HG02623 (cell line): ENCODE measurements around the gene AKR1A1.
"Not testable (repeated sequence)": the region's sequence is repeated elsewhere in the genome, so short reads cannot be mapped to it uniquely, and the experiment has no call there.

Source experiments
- ATAC-seq: cut with Tn5 transposase; IDR thresholded peaks from one replicate; pipeline ENCODE4 v1.9.1; 2021; ENCODE audit warnings: moderate library complexity; ENCODE audit not compliant: unreplicated experiment

The AKR1A1 gene

GRCh38 chr1:45550401-45551351 lies at the start of gene AKR1A1:
AKR1A1 (plus strand) TSS chr1:45550826; CDS start chr1:45561795, 10,969 bp downstream.
- peak; percentile 88 for ATAC-seq

GRCh38 chr1:45501505-45501859 lies 49.1 kb upstream of the AKR1A1 start:
- ATAC-seq: no peak

- ATAC-seq: no peak
Observed at GRCh38 chr1:45503462-45504360, 46.9 kb upstream of the AKR1A1 start.

GRCh38 chr1:45507195-45507594 lies 43.4 kb upstream of the AKR1A1 start:
- ATAC-seq: no peak

DNA sequence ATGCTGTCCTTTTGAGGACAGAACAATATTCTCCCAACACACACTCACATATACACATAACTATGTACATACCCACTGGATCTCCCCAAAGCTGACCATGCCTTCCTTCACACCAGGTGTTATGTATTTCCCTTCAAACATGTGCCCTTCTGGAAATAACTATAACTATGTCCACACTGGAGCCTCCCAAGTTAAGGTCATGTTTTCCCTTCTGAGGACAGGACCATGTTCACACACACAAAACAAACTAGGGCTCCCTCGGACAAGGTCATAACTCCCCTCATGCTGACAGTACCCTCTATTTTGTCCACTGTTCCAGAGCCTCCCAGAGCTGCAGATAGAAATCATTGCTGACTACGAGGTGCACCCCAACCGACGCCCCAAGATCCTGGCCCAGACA lies 42.7 kb upstream of the AKR1A1 start:
- no peak for ATAC-seq

GRCh38 chr1:45508295-45509151 lies 42.1 kb upstream of the AKR1A1 start:
- no peak for ATAC-seq

DNA sequence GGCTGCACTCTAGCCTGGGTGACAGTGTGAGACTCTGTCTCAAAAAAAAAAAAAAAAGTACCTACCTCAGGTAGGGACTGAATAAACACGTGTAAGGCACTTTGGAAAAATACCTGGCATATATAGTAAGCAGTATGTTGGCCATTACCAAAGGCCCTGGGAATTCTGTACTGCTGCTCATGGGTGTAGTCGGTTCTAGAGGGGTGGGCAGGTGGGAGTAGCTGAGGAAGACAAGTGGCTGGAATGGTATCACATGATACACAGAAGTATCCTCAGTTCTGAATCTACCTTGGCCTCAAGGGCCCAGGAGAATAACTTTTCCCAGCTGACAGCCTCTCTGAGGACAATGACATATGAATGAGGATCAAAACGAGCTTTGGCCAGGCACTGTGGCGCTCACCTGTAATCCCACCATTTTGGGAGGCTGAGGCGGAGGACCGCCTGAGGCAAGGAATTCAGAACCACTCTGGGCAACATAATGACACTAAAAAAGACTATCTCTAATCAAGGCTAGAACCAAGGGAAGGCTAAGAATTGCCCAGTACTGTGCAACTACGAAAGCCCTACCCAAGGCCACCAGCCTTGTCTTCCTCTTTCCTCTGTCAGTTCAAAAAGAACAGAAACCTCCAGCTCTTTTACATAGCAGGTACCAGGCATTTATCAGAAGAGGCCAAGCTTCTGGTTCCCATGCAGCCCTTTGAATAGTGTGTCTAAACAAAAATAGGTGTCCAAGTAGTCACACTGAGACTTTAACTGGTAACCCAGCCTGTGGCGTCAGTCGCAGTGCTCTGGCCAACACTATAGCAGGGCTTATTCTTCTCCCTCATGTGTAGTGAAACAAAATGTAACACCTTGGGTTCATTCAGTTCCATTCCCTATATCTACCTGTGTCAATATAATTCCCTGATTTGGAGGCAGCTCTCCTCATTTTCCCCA lies 40.3 kb upstream of the AKR1A1 start:
- no peak for ATAC-seq

DNA sequence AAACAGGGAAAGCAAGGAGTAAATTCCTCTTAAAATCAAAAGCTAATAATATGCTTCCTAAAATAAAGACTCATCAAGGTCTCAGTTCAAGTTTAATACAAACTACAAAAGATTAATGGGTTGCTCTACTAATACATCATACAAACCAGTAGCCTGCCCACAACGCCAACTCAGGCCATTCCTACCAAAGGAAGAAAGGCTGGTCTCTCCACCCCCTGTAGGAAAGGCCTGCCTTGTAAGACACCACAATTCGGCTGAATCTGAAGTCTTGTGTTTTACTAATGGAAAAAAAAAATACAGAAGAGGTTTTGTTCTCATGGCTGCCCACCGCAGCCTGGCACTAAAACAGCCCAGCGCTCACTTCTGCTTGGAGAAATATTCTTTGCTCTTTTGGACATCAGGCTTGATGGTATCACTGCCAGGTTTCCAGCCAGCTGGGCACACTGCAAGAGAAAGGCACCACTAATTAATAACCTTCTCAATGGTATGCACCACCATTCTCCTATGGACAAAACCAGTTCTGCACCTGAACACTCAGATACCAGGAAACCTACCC lies 39.6 kb upstream of the AKR1A1 start:
- no peak for ATAC-seq

DNA sequence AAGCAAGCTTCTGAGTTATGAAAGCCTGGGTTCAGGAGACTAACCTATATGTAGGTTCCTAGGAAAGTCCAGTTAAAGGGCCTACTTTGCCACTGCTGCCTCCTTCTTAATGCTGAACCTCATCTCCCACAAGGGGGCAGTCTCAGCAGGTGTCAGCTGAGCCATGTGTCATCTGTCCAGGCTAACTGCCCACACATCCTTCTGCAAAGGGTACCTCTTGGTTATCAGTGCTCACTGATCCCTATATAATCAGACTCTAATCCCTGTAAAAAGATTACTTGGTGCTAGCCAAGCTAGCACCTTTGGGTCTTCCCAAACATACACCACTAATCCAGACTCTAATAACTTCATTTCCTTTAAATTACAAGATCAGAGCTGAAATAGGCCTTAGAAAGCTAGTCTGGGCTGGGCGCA lies 38.0 kb upstream of the AKR1A1 start:
- no peak for ATAC-seq

DNA sequence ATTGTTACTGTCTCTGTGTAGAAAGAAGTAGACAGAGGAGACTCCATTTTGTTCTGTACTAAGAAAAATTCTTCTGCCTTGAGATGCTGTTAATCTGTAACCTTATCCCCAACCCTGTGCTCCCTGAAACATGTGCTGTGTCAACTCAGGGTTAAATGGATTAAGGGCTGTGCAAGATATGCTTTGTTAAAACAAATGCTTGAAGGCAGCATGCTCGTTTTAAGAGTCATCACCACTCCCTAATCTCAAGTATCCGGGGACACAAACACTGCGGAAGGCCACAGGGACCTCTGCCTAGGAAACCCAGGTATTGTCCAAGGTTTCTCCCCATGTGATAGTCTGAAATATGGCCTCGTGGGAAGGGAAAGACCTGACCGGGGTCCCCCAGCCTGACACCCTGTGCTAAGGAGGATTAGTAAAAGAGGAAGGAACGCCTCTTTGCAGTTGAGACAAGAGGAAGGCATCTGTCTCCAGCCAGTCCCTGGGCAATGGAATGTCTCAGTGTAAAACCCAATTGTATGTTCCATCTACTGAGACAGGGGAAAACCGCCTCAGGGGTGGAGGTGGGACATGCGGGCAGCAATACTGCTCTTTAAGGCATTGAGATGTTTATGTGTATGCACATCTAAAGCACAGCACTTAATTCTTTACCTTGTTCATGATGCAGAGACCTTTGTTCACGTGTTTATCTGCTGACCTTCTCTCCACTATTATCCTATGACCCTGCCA lies 36.9 kb upstream of the AKR1A1 start:
- not testable (repeated sequence) for ATAC-seq

GRCh38 chr1:45516036-45516435 lies 34.6 kb upstream of the AKR1A1 start:
- no peak for ATAC-seq

GRCh38 chr1:45516465-45516864 lies 34.2 kb upstream of the AKR1A1 start:
- ATAC-seq: no peak

- not testable (repeated sequence) for ATAC-seq
Observed at GRCh38 chr1:45518366-45518765, 32.3 kb upstream of the AKR1A1 start.

DNA sequence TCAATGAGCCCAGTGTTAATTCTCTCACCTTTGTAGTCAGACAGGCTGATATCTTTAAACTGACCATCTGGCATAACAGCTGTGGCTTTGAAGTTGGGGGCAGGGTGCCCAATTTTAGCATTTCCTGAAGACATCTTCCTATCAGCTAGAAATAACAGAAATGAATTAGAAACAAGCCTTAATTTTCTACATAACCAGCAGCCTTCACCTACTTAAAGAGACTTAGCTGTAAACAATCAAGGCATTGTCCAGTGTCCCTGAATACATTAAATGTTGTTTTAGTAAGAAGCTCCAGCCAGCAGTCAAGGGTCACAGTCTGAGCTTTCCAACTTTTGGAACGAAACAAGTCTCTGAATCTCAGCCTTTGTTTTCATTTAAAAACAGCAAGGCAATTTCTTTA lies 31.7 kb upstream of the AKR1A1 start:
- ATAC-seq: no peak

- ATAC-seq: not testable (repeated sequence)
Observed at GRCh38 chr1:45519774-45520173, 30.9 kb upstream of the AKR1A1 start.

DNA sequence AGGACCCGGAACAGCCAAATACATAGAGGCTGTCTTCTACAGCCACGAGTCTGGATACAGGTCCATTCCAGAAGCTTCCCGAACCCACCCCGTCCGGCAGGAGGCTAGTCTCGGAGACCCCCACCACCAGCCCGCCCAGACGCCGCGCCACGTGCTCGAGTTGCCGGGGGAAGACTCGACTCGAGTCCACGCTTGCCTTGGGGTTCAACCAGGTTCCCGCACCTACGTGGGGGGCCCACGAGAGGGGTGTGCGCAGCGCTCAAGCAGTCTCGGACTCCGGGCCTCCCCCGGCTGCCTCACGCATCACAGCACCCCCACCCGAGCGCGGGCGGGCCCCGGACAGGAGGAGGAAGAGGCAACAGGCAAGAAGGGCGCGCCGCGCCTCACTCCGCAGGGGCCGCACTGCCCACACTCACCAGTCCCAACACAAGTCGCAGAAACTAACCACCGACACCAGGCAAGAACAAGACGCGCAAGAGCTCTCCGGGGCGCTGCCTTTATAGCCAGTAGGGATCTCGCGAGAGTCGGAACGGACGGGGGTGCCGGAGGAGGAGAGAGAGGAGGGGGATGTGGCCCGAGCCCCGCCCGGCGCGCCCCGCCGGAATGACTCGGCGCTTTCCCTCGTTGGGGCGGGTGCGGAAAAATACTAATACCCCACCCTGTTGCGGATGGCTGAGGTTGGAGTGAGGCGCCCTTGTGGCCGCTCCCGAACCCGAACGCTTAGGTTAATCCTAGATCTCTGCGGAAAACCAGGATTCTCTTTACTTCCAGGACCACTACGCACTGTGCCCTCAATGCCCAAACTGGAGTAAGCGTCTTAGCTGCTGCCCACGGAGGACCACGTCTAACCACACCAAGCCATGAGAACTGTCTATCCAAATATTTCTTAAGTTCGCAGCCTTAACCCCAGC lies 29.0 kb upstream of the AKR1A1 start, which contains the start of gene PRDX1:
PRDX1 (minus strand) TSS at position 472 of the 911 bp plus-strand sequence. CDS start 2,841 bp downstream, outside the sequence.
- ATAC-seq: peak; percentile 81

DNA sequence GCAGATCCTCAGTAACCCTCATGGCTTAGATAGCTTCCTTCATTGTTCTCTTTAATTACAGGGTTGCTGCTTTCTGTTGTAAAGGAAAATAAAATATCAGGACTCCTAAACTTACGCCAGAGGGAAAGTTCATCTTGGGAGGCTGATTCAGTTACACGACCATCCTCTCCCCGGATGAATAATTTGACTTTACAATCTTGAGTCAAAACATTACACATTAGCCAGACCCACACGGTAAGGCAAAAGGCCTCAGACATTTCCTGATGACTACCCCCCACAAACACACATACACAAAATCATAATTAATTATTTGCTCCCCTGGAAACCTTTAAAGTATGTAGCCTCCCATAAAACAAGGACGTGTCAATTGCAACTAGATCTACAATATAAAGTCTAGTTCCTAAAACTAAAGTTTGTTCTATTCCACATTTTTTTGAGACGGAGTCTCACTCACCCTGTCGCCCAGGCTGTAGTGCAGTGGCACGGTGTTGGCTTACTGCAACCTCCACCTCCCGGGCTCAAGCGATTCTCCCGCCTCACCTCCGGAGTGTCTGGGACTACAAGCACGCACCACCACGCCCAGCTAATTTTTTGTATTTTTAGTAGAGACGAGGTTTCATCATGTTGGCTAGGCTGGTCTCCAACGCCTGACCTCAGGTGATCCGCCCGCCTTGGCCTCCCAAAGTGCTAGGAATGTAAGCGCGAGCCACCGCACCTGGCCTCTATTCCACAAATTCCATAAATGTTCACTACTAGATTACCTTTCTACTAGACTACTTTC lies 28.1 kb upstream of the AKR1A1 start:
- no peak for ATAC-seq
